HG03558 (cell line): ENCODE results near the gene MYBBP1A.

ENCODE experiments used
- ATAC-seq: cut with Tn5 transposase; IDR thresholded peaks from one replicate; pipeline ENCODE4 v1.9.1; 2021; ENCODE audit warnings: moderate number of reproducible peaks; ENCODE audit not compliant: unreplicated experiment; ENCODE audit errors: extremely low read depth

The MYBBP1A gene

GRCh38 chr17:4573115-4573514 is 17.9 kb upstream of the MYBBP1A start:
- no peak for ATAC-seq

- ATAC-seq, result no peak
These were observed 16.9 kb upstream of the MYBBP1A start for GRCh38 chr17:4572131-4572530.

GRCh38 chr17:4569591-4569990 is 14.4 kb upstream of the MYBBP1A start:
- no peak for ATAC-seq

GRCh38 chr17:4566785-4567184 is 11.6 kb upstream of the MYBBP1A start:
- no peak for ATAC-seq

- ATAC-seq, result no peak
These were observed 10.3 kb upstream of the MYBBP1A start for GRCh38 chr17:4565209-4566141.

- ATAC-seq, result no peak
These were observed 7.1 kb upstream of the MYBBP1A start for GRCh38 chr17:4562015-4562969.

GRCh38 chr17:4560837-4561256 is 5.7 kb upstream of the MYBBP1A start:
- no peak for ATAC-seq

- ATAC-seq, result no peak
These were observed 5.2 kb upstream of the MYBBP1A start, which contains the start of gene GGT6 for GRCh38 chr17:4560421-4560820. Gene GGT6 (minus strand): TSS chr17:4560577. CDS start chr17:4560521, 56 bp downstream.

GRCh38 chr17:4559966-4560365 is 4.8 kb upstream of the MYBBP1A start:
- no peak for ATAC-seq

- no peak for ATAC-seq
These were observed 4.1 kb upstream of the MYBBP1A start for GRCh38 chr17:4559139-4559791.

- ATAC-seq, result no peak
These were observed 3.3 kb upstream of the MYBBP1A start for GRCh38 chr17:4558347-4558971.

GRCh38 chr17:4557626-4558346 is 2.6 kb upstream of the MYBBP1A start:
- no peak for ATAC-seq

- no peak for ATAC-seq
These were observed 1.8 kb upstream of the MYBBP1A start for GRCh38 chr17:4556996-4557395.

- ATAC-seq, result no peak
These were observed 932 bp upstream of the MYBBP1A start for GRCh38 chr17:4555873-4556759.

- no peak for ATAC-seq
These were observed 665 bp downstream of the MYBBP1A start for GRCh38 chr17:4554441-4554996.

GRCh38 chr17:4553669-4554068 is 1.5 kb downstream of the MYBBP1A start:
- no peak for ATAC-seq

- no peak for ATAC-seq
These were observed 3.2 kb downstream of the MYBBP1A start for GRCh38 chr17:4551796-4552525.
